A549 (cell line): ENCODE data around the gene TM7SF3.
"Not testable (repeated sequence)": the region's sequence is repeated elsewhere in the genome, so short reads cannot be mapped to it uniquely, and the experiment has no call there.

ENCODE experiments used
- CEBPB ChIP-seq, 2 experiments: fragments of >200 bp in 1 of 2; sonication (Bioruptor Twin) in 1 of 2; formaldehyde crosslinking in 1 of 2; IDR thresholded peaks; 2 replicates each; pipeline ENCODE4 v1.6.1; 2012 to 2016
- EHMT2 ChIP-seq: fragments of 200-600 bp; sonication (generic); IDR thresholded peaks from 2 replicates; pipeline ENCODE4 v1.6.1; 2016; ENCODE audit warnings: antibody characterized with exemption, low read depth, mild to moderate bottlenecking, moderate library complexity
- EP300 ChIP-seq, 2 experiments: fragments of >200 bp; sonication (Bioruptor Twin); formaldehyde crosslinking; IDR thresholded peaks; 2 replicates in 1 of 2; 3 replicates in 1 of 2; pipeline ENCODE4 v1.6.1; 2016 to 2017
- ESRRA ChIP-seq: fragments of 150-350 bp; IDR thresholded peaks from 2 replicates; pipeline ENCODE4 v1.6.1; 2014; ENCODE audit warnings: mild to moderate bottlenecking, low read length, borderline replicate concordance
- HDAC2 ChIP-seq: fragments of 200-600 bp; sonication (generic); IDR thresholded peaks from 2 replicates; pipeline ENCODE4 v1.6.1; 2016
- HOXA7 ChIP-seq: fragments of 250-450 bp; sonication (Bioruptor Pico); IDR thresholded peaks from 2 replicates; pipeline ENCODE4 v1.5.0; 2020; ENCODE audit warnings: mild to moderate bottlenecking, moderate library complexity
- KDM1A ChIP-seq: fragments of 200-600 bp; sonication (generic); IDR thresholded peaks from 2 replicates; pipeline ENCODE4 v1.6.1; 2016; ENCODE audit warnings: low read depth, mild to moderate bottlenecking
- MYC ChIP-seq: IDR thresholded peaks from 2 replicates; pipeline ENCODE4 v1.6.1; 2012; ENCODE audit warnings: mild to moderate bottlenecking, inconsistent platforms, low read length, improper control_type of control experiment, borderline replicate concordance
- POLR2A ChIP-seq: IDR thresholded peaks from 2 replicates; pipeline ENCODE4 v1.6.1; 2012; ENCODE audit warnings: mild to moderate bottlenecking, low read length
- POLR2AphosphoS2 ChIP-seq: conservative IDR thresholded peaks from 2 replicates; pipeline ENCODE4 v1.6.1; 2012; ENCODE audit warnings: low read length, improper control_type of control experiment, inconsistent platforms
- TP53 ChIP-seq: fragments of 250-450 bp; sonication (Bioruptor Pico); IDR thresholded peaks from 2 replicates; pipeline ENCODE4 v1.5.0; 2021; ENCODE audit warnings: mild to moderate bottlenecking, moderate library complexity
- TF ChIP-seq, protein P1 (sequence below): fragments of >200 bp; sonication (Bioruptor Twin); formaldehyde crosslinking; IDR thresholded peaks from 3 replicates; pipeline ENCODE4 v1.5.1; 2016
- TF ChIP-seq, protein P2 (sequence below): fragments of 150-350 bp; IDR thresholded peaks from 2 replicates; pipeline ENCODE4 v1.6.1; 2014; ENCODE audit warnings: low read depth, mild to moderate bottlenecking, low read length
- TF ChIP-seq, protein P3 (sequence below): IDR thresholded peaks from 2 replicates; pipeline ENCODE4 v1.6.1; 2012

DNA sequence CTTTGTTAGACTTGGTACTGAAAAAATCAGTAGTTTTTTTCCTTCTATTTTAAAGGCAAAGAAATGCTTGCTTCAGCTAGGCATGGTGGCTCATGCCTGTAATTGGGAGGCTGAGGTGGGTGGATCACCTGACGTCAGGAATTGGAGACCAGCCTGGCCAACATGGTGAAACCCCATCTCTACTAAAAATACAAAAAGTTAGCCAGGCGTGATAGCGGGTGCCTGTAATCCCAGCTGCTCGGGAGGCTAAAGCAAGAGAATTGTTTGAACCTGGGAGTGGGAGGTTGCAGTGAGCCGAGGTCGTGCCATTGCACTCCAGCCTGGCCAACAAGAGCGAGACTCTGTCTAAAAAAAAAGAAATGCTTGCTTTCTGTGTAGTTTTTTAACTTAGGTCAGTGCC is 52.8 kb downstream of the TM7SF3 start:
- TF ChIP-seq POLR2A; EP300 (IDR thresholded peaks at IDR 0.05); POLR2AphosphoS2; HDAC2; MYC; CEBPB (IDR thresholded peaks at IDR 0.05); EHMT2; KDM1A; TP53; ESRRA; HOXA7 (CRISPR knock-in tag): not testable (repeated sequence)
- TF ChIP-seq, protein P1, sequence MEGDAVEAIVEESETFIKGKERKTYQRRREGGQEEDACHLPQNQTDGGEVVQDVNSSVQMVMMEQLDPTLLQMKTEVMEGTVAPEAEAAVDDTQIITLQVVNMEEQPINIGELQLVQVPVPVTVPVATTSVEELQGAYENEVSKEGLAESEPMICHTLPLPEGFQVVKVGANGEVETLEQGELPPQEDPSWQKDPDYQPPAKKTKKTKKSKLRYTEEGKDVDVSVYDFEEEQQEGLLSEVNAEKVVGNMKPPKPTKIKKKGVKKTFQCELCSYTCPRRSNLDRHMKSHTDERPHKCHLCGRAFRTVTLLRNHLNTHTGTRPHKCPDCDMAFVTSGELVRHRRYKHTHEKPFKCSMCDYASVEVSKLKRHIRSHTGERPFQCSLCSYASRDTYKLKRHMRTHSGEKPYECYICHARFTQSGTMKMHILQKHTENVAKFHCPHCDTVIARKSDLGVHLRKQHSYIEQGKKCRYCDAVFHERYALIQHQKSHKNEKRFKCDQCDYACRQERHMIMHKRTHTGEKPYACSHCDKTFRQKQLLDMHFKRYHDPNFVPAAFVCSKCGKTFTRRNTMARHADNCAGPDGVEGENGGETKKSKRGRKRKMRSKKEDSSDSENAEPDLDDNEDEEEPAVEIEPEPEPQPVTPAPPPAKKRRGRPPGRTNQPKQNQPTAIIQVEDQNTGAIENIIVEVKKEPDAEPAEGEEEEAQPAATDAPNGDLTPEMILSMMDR, result not testable (repeated sequence)
- TF ChIP-seq, protein P2, sequence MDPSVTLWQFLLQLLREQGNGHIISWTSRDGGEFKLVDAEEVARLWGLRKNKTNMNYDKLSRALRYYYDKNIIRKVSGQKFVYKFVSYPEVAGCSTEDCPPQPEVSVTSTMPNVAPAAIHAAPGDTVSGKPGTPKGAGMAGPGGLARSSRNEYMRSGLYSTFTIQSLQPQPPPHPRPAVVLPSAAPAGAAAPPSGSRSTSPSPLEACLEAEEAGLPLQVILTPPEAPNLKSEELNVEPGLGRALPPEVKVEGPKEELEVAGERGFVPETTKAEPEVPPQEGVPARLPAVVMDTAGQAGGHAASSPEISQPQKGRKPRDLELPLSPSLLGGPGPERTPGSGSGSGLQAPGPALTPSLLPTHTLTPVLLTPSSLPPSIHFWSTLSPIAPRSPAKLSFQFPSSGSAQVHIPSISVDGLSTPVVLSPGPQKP, result not testable (repeated sequence)
- TF ChIP-seq, protein P3, sequence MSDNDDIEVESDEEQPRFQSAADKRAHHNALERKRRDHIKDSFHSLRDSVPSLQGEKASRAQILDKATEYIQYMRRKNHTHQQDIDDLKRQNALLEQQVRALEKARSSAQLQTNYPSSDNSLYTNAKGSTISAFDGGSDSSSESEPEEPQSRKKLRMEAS, result not testable (repeated sequence)
